HEK293 (cell line): ENCODE data around the gene PRKAG2.

Experiments used
- ATF2 ChIP-seq: fragments of 450-650 bp; formaldehyde crosslinking; IDR thresholded peaks from 2 replicates; pipeline ENCODE4 v1.5.1; 2016; ENCODE audit warnings: missing biosample characterization, missing genetic modification characterization, low read depth
- KLF10 ChIP-seq: fragments of 450-650 bp; IDR thresholded peaks from 2 replicates; pipeline ENCODE4 v1.5.1; 2018; ENCODE audit warnings: missing biosample characterization, mild to moderate bottlenecking, missing genetic modification characterization
- TSHZ1 ChIP-seq: fragments of 450-650 bp; formaldehyde crosslinking; IDR thresholded peaks from 2 replicates; pipeline ENCODE4 v1.5.1; 2016; ENCODE audit warnings: missing biosample characterization, missing genetic modification characterization, borderline replicate concordance
- ZNF23 ChIP-seq: fragments of 450-650 bp; formaldehyde crosslinking; IDR thresholded peaks from 2 replicates; pipeline ENCODE4 v1.5.1; 2016; ENCODE audit warnings: missing biosample characterization, missing genetic modification characterization, borderline replicate concordance
- ZNF26 ChIP-seq: fragments of 450-650 bp; formaldehyde crosslinking; IDR thresholded peaks from 2 replicates; pipeline ENCODE4 v1.5.1; 2016; ENCODE audit warnings: missing biosample characterization, missing genetic modification characterization
- TF ChIP-seq, protein P1 (sequence below): fragments of 450-650 bp; formaldehyde crosslinking; IDR thresholded peaks from 2 replicates; pipeline ENCODE4 v1.5.1; 2016; ENCODE audit warnings: missing biosample characterization, missing genetic modification characterization
- TF ChIP-seq, protein P2 (sequence below): fragments of 450-650 bp; formaldehyde crosslinking; IDR thresholded peaks from 2 replicates; pipeline ENCODE4 v1.5.1; 2016; ENCODE audit warnings: missing biosample characterization, missing genetic modification characterization

DNA sequence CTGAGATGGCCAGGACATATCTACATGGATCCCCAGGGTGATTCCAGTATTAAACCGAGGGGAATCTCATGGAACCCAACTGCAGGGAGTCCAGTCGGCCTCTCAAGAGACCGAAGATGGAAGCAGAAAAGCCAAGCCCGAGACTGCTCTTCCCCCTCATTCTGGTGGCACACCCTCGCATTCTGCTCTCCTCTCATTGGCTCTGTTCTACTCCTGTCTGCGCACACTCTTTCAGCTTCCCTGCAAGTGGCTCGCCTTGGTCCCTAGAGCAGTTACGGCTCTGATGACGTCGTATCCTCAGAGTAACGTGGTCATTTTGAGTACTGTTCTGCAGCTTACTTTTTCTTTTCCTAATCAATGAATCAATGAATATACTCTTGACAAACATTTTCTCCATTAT is 284.6 kb downstream of the PRKAG2 start:
- TF ChIP-seq, protein P1, sequence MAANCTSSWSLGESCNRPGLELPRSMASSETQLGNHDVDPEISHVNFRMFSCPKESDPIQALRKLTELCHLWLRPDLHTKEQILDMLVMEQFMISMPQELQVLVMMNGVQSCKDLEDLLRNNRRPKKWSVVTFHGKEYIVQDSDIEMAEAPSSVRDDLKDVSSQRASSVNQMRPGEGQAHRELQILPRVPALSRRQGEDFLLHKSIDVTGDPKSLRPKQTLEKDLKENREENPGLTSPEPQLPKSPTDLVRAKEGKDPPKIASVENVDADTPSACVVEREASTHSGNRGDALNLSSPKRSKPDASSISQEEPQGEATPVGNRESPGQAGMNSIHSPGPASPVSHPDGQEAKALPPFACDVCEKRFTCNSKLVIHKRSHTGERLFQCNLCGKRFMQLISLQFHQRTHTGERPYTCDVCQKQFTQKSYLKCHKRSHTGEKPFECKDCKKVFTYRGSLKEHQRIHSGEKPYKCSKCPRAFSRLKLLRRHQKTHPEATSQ (tag by site-specific recombination): no peak
- TF ChIP-seq, protein P2, sequence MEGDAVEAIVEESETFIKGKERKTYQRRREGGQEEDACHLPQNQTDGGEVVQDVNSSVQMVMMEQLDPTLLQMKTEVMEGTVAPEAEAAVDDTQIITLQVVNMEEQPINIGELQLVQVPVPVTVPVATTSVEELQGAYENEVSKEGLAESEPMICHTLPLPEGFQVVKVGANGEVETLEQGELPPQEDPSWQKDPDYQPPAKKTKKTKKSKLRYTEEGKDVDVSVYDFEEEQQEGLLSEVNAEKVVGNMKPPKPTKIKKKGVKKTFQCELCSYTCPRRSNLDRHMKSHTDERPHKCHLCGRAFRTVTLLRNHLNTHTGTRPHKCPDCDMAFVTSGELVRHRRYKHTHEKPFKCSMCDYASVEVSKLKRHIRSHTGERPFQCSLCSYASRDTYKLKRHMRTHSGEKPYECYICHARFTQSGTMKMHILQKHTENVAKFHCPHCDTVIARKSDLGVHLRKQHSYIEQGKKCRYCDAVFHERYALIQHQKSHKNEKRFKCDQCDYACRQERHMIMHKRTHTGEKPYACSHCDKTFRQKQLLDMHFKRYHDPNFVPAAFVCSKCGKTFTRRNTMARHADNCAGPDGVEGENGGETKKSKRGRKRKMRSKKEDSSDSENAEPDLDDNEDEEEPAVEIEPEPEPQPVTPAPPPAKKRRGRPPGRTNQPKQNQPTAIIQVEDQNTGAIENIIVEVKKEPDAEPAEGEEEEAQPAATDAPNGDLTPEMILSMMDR (tag by site-specific recombination): no peak
- TF ChIP-seq ZNF26 (tag by site-specific recombination) (no peak), ZNF23 (tag by site-specific recombination) (no peak), ATF2 (no peak), TSHZ1 (tag by site-specific recombination) (no peak), KLF10 (tag by site-specific recombination) (no peak)
